DOHH2 (cell line): Measurements from ENCODE around the gene HPS3.

Source experiments
- CTCF ChIP-seq: fragments of 200-600 bp; sonication (generic); IDR thresholded peaks from one replicate; pipeline ENCODE4 v1.5.1; 2014; ENCODE audit warnings: antibody characterized with exemption, mild to moderate bottlenecking, low read depth, low read length; ENCODE audit not compliant: poor library complexity, severe bottlenecking
- EZH2phosphoT487 ChIP-seq: fragments of 200-600 bp; sonication (generic); IDR thresholded peaks from 2 replicates; pipeline ENCODE4 v1.6.1; 2017; ENCODE audit warnings: borderline replicate concordance, mild to moderate bottlenecking, antibody characterized with exemption, low read length, moderate library complexity, mixed read lengths

- TF ChIP-seq CTCF (no peak), EZH2phosphoT487 (no peak)
These were observed 68.2 kb downstream of the HPS3 start for GRCh38 chr3:149197669-149198068.
